HCT116 (cell line): Measurements from ENCODE around the gene GALNT18. TPM values are rescaled to one million over a fixed set of nuclear protein-coding genes. Genes with fewer than 3 reads are reported as not detected.

ENCODE experiments used
- ATAC-seq: fragments of 200-7000 bp; cut with Tn5 transposase; 2 replicates; pipeline ENCODE4 v1.9.1; 2020; ENCODE audit warnings: mild to moderate bottlenecking, moderate library complexity
- BruUV-seq: library from RNA; stranded (reverse); fragments of 400-500 nt; replicated peaks from 2 replicates; lab custom pipeline; 2021; lab: Mats Ljungman, UMichigan
- CTCF ChIA-PET: fragments of 300-600 bp; sonication (Branson Sonifier 250); formaldehyde crosslinking; loops from one replicate; lab custom pipeline; 2021; ENCODE audit warnings: antibody characterized with exemption; lab: Charles Lee
- POLR2A ChIA-PET: fragments of 300-600, 350-600 bp; sonication (Branson Sonifier 250); formaldehyde crosslinking; loops from one replicate; lab custom pipeline; 2021; ENCODE audit warnings: antibody characterized with exemption; lab: Charles Lee
- RAD21 ChIA-PET, 2 experiments: fragments of 300-600 bp; sonication (Branson Sonifier 250); formaldehyde crosslinking; loops; one replicate each; lab custom pipeline; 2023; ENCODE audit warnings: low total read pairs in 2 of 2; ENCODE audit not compliant: uncharacterized antibody in 2 of 2, unreplicated experiment in 2 of 2, low non-redundant PET in 1 of 2; lab: Charles Lee
- DNase-seq: peaks from one replicate; pipeline ENCODE4 v3.0.0-alpha.2; 2010; ENCODE audit warnings: low read depth, low spot score
- H2AFZ ChIP-seq: fragments of 200-600 bp; shearing (Covaris generic), sonication (generic); 2 replicates; pipeline ENCODE4 v1.6.1; 2017; ENCODE audit warnings: low read depth, mixed run types, mixed read lengths, antibody characterized with exemption, low read length; ENCODE audit not compliant: poor library complexity, severe bottlenecking
- H3K27ac ChIP-seq: 2 replicates; pipeline ENCODE4 v1.5.1; 2012; ENCODE audit warnings: low read depth, low read length
- H3K27me3 ChIP-seq: fragments of 200-600 bp; sonication (generic); 2 replicates; pipeline ENCODE4 v1.6.1; 2016; ENCODE audit warnings: mixed run types, low read length, mixed read lengths; ENCODE audit not compliant: insufficient read depth
- H3K36me3 ChIP-seq, 2 experiments: fragments of 200-500 bp in 1 of 2; fragments of 200-600 bp in 1 of 2; sonication (Bioruptor generic) in 1 of 2; sonication (generic) in 1 of 2; 2 replicates each; pipeline versions ENCODE4 v1.5.1 to v1.6.1; 2014 to 2016; ENCODE audit warnings: low read length in 2 of 2, inconsistent platforms in 1 of 2, mixed read lengths in 1 of 2, mixed run types in 1 of 2; ENCODE audit not compliant: insufficient read depth in 2 of 2, control insufficient read depth in 1 of 2
- H3K4me1 ChIP-seq, 2 experiments: fragments of 200-600 bp in 1 of 2; sonication (generic) in 1 of 2; 2 replicates each; pipeline versions ENCODE4 v1.5.1 to v1.6.1; 2012 to 2017; ENCODE audit warnings: low read length in 2 of 2, inconsistent platforms in 1 of 2, mild to moderate bottlenecking in 1 of 2, mixed read lengths in 1 of 2, mixed run types in 1 of 2, moderate library complexity in 1 of 2; ENCODE audit not compliant: insufficient read depth in 2 of 2, control insufficient read depth in 1 of 2
- H3K4me2 ChIP-seq: fragments of 200-600 bp; sonication (generic); 2 replicates; pipeline ENCODE4 v1.6.1; 2017; ENCODE audit warnings: mixed run types, low read length, mixed read lengths
- H3K4me3 ChIP-seq, 2 experiments: fragments of 200-600 bp in 1 of 2; sonication (generic) in 1 of 2; replicated peaks in 1 of 2; 2 replicates each; pipeline ENCODE4 v1.5.1; 2011 to 2016; ENCODE audit warnings: low read length in 2 of 2, control low read depth in 1 of 2, low read depth in 1 of 2, mild to moderate bottlenecking in 1 of 2, mixed read lengths in 1 of 2, mixed run types in 1 of 2
- H3K79me2 ChIP-seq: fragments of 200-600 bp; sonication (generic); 2 replicates; pipeline ENCODE4 v1.6.1; 2017; ENCODE audit warnings: mild to moderate bottlenecking, mixed run types, low read length, moderate library complexity, mixed read lengths; ENCODE audit not compliant: insufficient read depth
- H3K9ac ChIP-seq: fragments of 200-600 bp; sonication (generic); 2 replicates; pipeline ENCODE4 v1.6.1; 2016; ENCODE audit warnings: low read length, mixed read lengths
- H3K9me2 ChIP-seq: fragments of 200-600 bp; sonication (generic), shearing (Covaris generic); 2 replicates; pipeline ENCODE4 v1.6.1; 2017; ENCODE audit warnings: mixed run types, mild to moderate bottlenecking, moderate library complexity; ENCODE audit not compliant: insufficient read depth
- H3K9me3 ChIP-seq, 2 experiments: fragments of 200-500 bp in 1 of 2; fragments of 200-600 bp in 1 of 2; sonication (Bioruptor generic) in 1 of 2; sonication (generic) in 1 of 2; 2 replicates each; pipeline ENCODE4 v1.6.1; 2014 to 2017; ENCODE audit warnings: low read length in 2 of 2, mixed read lengths in 2 of 2, inconsistent platforms in 1 of 2, low read depth in 1 of 2, mild to moderate bottlenecking in 1 of 2, mixed run types in 1 of 2, moderate library complexity in 1 of 2; ENCODE audit not compliant: control insufficient read depth in 1 of 2, insufficient read depth in 1 of 2
- H4K20me1 ChIP-seq: fragments of 200-600 bp; sonication (generic), shearing (Covaris generic); 2 replicates; pipeline ENCODE4 v1.6.1; 2017; ENCODE audit warnings: mixed run types, mild to moderate bottlenecking, moderate library complexity; ENCODE audit not compliant: insufficient read depth
- CEBPB ChIP-seq: IDR thresholded peaks from 2 replicates; pipeline ENCODE4 v1.6.1; 2012; ENCODE audit warnings: low read depth
- CTCF ChIP-seq, 3 experiments: fragments of 200-600 bp in 1 of 3; sonication (generic) in 1 of 3; IDR thresholded peaks in 2 of 3; conservative IDR thresholded peaks in 1 of 3; 2 replicates each; pipeline ENCODE4 v1.5.1; 2012 to 2017; ENCODE audit warnings: low read depth in 2 of 3, low read length in 2 of 3, antibody characterized with exemption in 1 of 3, borderline replicate concordance in 1 of 3, control low read depth in 1 of 3, mild to moderate bottlenecking in 1 of 3, mixed read lengths in 1 of 3, mixed run types in 1 of 3, moderate library complexity in 1 of 3; ENCODE audit not compliant: insufficient read depth in 1 of 3
- EZH2 ChIP-seq: fragments of 200-600 bp; sonication (generic); IDR thresholded peaks from 2 replicates; pipeline ENCODE4 v1.6.1; 2017; ENCODE audit warnings: antibody characterized with exemption, mixed run types
- FOSL1 ChIP-seq: IDR thresholded peaks from 2 replicates; pipeline ENCODE4 v1.6.1; 2012; ENCODE audit warnings: low read depth
- REST ChIP-seq: IDR thresholded peaks from 2 replicates; pipeline ENCODE4 v1.6.1; 2012; ENCODE audit warnings: low read depth
- TCF7L2 ChIP-seq: IDR thresholded peaks from 2 replicates; pipeline ENCODE4 v1.7.0; 2011; ENCODE audit warnings: borderline replicate concordance, inconsistent platforms; ENCODE audit not compliant: insufficient read depth, insufficient read length; ENCODE audit errors: extremely low read depth
- ZFX ChIP-seq: fragments of 450-650 bp; IDR thresholded peaks from 2 replicates; pipeline ENCODE4 v1.6.1; 2017
- intact Hi-C: fragments of 100-400 bp; cut with micrococcal nuclease; formaldehyde crosslinking; loops from 2 replicates; pipeline ENCODE4 v1.10.0; 2022
- total RNA-seq: library from RNA; stranded (reverse); gene quantifications from one replicate; pipeline ENCODE4 v1.2.1, GENCODE V29; 2021; ENCODE audit not compliant: unreplicated experiment

GALNT18 gene
- total RNA-seq, 1 experiment from 2014 or later: 19.9 TPM

GRCh38 chr11:11250470-11250869 is 371.3 kb downstream of the GALNT18 start:
- Histone ChIP-seq H3K4me1 (no peaks in the 10 kb centered on the region), H3K79me2 (no peaks in the 10 kb centered on the region), H3K36me3 (no peaks in the 10 kb centered on the region), H2AFZ (no peak overlapping the region), H3K27ac (no peak overlapping the region), H3K27me3 (peaks cover 9% of the 10 kb centered on the region; the same call in 1 of the 2 replicates), H3K4me2 (no peak overlapping the region), H3K4me3 (no peak overlapping the region), H3K9ac (no peak overlapping the region), H3K9me2 (no peaks in the 10 kb centered on the region), H4K20me1 (no peaks in the 10 kb centered on the region), H3K9me3 (no peaks in the 10 kb centered on the region)
- ChIA-PET POLR2A (no interaction called here), CTCF (no interaction called here), RAD21 (no interaction called here)
- intact Hi-C loops: no loop called here
- DNase-seq: no peak
- no peak for ATAC-seq
- TF ChIP-seq ZFX (no peak), REST (no peak), FOSL1 (no peak), CEBPB (no peak), TCF7L2 (no peak), EZH2 (no peak), CTCF (IDR thresholded peaks at IDR 0.05 in 2 of 3, conservative IDR thresholded peaks at IDR 0.05 in 1 of 3; ENCODE audit: borderline replicate concordance in 1 of 3, insufficient read depth in 1 of 3, low read depth in 2 of 3, low read length in 2 of 3) (no peak)
- BruUV-seq: no TSS peak
